Muscle of leg (tissue), 9 donors: Measurements from ENCODE around the gene REG1B. TPM values are rescaled to one million over a fixed set of nuclear protein-coding genes. Genes with fewer than 3 reads are reported as not detected.

Experiments used
- polyA plus RNA-seq, 8 donors: library from polyadenylated mRNA; unstranded; fragments of 120-200 nt; gene quantifications; one replicate each; pipeline versions ENCODE4 v1.2.1 to v1.2.3, GENCODE V29; 2013; ENCODE audit warnings: inconsistent platforms in 1 of 8, low replicate concordance in 1 of 8; ENCODE audit not compliant: insufficient read length in 8 of 8, insufficient read depth in 1 of 8
- total RNA-seq: library from RNA; stranded (reverse); fragments of 120-200 nt; gene quantifications from one replicate; pipeline ENCODE4 v1.2.4, GENCODE V29; 2013

The REG1B gene
- total and polyA plus RNA-seq, 9 donors = not detected

Other genes with a start within 250 kb of the REG1B start
- gene REG3G, start 62.3 kb downstream of the REG1B start, total RNA-seq = not detected
- not detected for gene REG3G, start 62.3 kb downstream of the REG1B start, polyA plus RNA-seq
- gene REG1A, start 32.5 kb upstream of the REG1B start, total RNA-seq = not detected
- gene REG1A, start 32.5 kb upstream of the REG1B start, polyA plus RNA-seq = under 1 TPM in 1 of 8 donors, not detected in 7; 0.57 TPM
- gene REG3A, start 71.8 kb upstream of the REG1B start, total RNA-seq = not detected
- gene REG3A, start 71.8 kb upstream of the REG1B start, polyA plus RNA-seq = not detected